GM12892 (cell line): ENCODE results near the gene CLRN2.
"Not testable (repeated sequence)": the region's sequence is repeated elsewhere in the genome, so short reads cannot be mapped to it uniquely, and the experiment has no call there.

ENCODE experiments used
- DNase-seq: peaks from one replicate; pipeline ENCODE4 v3.0.0; 2011; ENCODE audit not compliant: insufficient read length
- FAIRE-seq: peaks from 2 replicates; lab custom pipeline; 2011; peaks lifted over from hg19 to GRCh38; lab: Jason Lieb, UNC
- POLR2A ChIP-seq: IDR thresholded peaks from 2 replicates; pipeline ENCODE4 v1.6.1; 2011; ENCODE audit warnings: low read depth, low read length, control low read depth
- POLR2AphosphoS5 ChIP-seq: IDR thresholded peaks from 2 replicates; pipeline ENCODE4 v1.6.1; 2011; ENCODE audit warnings: low read depth, low read length, control low read depth
- TAF1 ChIP-seq: IDR thresholded peaks from 2 replicates; pipeline ENCODE4 v1.6.1; 2011; ENCODE audit warnings: low read depth, mild to moderate bottlenecking, control low read depth, low read length, borderline replicate concordance

The CLRN2 gene

DNA sequence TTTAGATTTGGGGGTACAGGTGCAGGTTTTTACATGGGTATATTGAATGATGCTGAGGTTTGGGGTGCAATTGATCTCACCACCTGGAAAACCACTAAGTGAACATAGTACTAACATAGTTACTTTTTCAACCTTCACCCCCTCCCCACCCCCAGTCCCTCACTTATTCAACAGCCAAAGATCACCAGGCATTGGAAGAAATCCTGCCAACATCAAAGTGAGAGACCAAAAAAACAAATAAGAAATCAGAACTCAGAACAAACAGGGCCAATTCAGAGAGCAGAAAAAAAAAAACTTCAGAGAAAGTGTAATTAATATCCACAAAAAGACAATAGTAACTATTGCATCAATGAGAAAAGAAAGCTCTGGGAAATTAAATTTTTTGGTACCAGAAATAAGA lies 41.5 kb downstream of the CLRN2 start:
- FAIRE-seq (no peak), DNase-seq (no peak)
- TF ChIP-seq POLR2AphosphoS5 (no peak), TAF1 (no peak), POLR2A (no peak)

DNA sequence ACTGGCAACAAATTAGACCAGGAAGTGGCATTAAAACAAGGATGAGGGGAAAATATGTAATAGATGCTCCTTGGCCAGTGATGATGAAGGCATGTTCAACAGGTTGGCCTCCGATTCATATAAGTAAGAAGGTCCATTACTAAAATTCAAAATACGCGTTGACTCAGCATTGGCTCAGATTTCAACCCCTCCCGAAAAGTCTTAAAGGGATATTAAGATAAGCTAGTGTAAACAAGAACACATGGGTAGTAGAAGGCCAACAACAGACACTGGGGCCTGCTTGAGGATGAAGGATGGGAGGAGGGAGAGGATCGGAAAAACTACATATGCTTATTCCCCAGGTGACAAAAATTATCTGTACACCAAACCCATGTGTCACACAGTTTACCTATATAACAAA lies 42.9 kb downstream of the CLRN2 start:
- TF ChIP-seq TAF1, result no peak
- TF ChIP-seq POLR2AphosphoS5, result no peak
- TF ChIP-seq POLR2A, result no peak
- no peak for FAIRE-seq

DNA sequence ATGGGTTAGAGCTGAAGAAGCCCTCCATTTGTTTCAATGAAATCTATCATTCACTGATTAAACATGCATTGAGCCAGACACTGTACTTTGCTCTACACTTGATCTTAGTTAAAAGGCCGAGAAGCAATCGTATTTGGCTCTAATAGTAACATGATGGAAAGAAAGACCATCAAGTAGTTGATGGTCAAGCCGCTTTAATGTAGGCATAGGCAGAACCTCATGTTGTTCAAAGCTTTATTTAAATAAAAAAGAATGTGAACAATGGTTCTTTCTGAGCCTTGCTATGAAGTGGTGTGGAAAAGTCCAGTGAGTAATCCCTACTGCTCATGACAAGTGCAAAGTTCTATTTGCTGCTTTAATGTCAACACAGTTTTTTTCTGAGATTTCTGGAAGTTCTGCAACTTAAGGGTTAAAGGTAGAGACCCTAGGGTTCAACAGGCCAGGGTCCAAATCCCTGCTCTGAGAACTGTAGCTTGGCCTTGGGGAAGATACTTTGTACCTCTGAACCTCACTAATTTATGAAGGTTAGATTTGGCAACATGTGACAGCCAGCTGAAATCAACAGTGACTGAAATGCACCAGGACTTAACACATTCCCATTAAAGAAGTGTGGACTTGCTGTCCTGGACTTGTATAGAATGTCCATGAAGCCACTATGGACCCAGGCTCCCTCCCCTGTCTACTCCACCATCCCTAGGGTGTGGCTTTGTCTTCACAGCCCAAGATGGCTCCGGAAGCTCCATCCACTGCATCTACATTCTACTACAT lies 44.2 kb downstream of the CLRN2 start:
- TF ChIP-seq POLR2AphosphoS5, result no peak
- no peak for TF ChIP-seq POLR2A
- no peak for TF ChIP-seq TAF1
- no peak for FAIRE-seq

More for the DNA sequence above, 42.9 kb downstream of the CLRN2 start:
- DNase-seq, result no peak

DNA sequence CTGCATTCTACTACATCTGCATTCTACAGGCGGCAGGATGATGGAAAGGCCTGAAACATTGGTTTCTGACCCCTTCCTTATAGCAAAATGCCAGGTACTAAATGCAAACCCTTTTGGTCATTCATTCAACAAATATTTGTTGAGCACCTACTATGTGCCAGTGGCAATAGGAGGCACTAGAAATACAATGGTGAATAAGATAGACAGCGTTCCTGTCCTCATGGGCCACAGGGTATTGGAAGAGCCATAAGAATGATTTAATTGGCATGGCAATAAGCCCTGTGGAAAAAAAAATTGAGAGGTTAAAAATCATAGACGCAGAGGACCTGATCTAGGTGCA lies 44.7 kb downstream of the CLRN2 start:
- FAIRE-seq, result no peak
- TF ChIP-seq TAF1 (no peak), POLR2A (no peak), POLR2AphosphoS5 (no peak)
- DNase-seq, result no peak

More for the DNA sequence above, 44.2 kb downstream of the CLRN2 start:
- no peak for DNase-seq

DNA sequence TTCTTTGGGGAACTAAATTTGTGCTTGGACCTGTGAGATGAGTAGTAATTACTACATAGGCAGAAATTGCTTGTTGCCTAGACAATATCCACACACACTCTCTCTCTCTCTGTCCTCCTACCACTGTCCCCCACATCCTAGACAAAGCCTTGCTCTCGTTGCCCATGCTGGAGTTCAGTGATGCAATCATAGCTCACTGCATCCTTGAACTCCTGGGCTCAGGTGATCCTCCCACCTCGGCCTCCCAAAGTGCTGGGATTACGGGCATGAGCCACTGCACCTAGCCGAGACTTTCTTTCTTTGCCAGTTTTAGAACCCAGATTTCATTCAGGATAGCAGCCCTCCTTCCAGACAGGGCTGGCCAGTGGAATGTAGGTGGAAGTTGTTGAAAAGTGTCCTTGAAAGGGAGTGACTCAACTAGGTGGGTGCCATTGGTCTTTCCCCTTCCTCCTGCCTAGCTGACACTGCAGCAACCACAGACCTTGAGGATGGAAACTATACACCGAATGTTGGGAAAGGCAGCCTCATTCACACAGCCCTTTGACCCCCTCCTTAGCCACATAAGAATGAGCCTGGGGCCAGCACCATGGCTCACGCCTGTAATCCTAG lies 45.2 kb downstream of the CLRN2 start:
- no peak for DNase-seq
- no peak for FAIRE-seq
- no peak for TF ChIP-seq TAF1
- TF ChIP-seq POLR2AphosphoS5, result no peak
- no peak for TF ChIP-seq POLR2A

DNA sequence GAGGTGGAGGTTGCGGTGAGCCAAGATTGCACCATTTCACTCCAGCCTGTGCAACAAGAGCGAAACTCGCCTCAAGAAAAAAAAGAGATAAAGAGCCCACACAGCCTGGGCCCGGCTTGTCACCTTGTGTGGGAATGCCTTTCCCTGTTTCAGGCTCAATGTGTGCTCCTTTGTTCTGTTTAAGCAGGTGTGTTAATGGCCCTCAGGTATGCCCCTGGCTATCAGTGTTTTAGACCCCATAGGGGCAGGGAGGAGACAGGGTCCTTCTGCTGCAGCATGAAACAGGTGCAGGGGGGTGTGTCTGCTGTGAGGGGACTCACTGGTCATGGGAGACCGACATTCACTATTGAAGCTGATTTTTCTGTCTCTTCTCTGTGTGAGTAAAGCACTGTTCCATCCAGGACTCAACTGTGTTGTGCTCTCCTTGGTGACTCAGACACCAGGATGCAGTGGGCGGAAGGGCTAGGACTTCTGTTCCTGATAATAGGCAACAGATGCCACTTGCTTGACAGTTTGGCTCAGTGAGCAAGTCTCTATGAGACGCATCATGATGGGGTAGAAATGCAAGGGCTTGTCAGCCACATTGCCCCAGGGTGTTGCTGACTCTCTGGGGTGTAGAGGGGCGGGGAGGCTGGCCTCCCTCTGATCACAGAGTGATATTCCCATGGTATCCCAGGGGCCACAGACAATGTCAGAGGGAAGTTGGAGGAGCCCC lies 46.4 kb downstream of the CLRN2 start:
- no peak for TF ChIP-seq POLR2AphosphoS5
- no peak for TF ChIP-seq POLR2A
- TF ChIP-seq TAF1, result no peak
- DNase-seq, result no peak
- FAIRE-seq, result no peak

DNA sequence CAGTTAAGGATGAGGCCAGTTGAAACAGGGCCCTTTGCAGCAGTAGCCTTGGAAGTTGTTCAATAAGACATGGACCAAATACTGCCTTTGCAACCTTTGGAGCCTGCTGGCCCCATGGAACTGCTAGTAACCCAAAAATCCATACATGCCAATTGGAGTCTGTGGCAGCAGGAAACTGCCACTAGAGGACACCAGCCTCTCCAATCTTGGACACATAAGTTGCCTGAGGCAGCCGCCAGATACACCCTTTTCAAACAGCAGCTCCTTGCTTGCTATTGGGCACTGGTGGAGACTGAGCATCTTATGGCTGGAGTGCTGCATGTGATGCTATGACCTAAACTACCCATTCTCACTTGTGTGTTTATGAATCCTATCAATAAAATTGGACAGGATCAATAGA lies 47.2 kb downstream of the CLRN2 start:
- no peak for DNase-seq
- TF ChIP-seq POLR2A (no peak), TAF1 (no peak), POLR2AphosphoS5 (no peak)
- FAIRE-seq, result no peak

DNA sequence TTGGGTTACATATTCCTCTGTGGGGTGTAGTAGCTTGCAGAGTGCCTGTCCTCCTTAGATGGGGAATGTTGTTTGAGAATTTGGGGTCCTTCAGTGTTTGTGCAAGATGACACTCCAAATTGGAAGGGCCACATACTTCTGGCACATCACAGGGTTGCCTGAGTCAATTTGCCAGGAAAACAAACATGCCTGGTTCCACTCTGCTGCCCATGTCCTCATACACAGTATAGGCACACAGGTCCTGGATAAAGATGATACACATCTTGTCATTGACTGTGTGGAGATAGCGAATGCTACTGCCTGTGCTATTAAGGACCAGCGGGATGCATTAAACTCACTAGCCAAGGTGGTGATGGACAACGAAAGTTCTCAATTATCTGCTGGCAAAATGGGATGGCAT lies 50.9 kb downstream of the CLRN2 start:
- TF ChIP-seq TAF1 (no peak), POLR2AphosphoS5 (no peak), POLR2A (no peak)
- DNase-seq (no peak), FAIRE-seq (no peak)

DNA sequence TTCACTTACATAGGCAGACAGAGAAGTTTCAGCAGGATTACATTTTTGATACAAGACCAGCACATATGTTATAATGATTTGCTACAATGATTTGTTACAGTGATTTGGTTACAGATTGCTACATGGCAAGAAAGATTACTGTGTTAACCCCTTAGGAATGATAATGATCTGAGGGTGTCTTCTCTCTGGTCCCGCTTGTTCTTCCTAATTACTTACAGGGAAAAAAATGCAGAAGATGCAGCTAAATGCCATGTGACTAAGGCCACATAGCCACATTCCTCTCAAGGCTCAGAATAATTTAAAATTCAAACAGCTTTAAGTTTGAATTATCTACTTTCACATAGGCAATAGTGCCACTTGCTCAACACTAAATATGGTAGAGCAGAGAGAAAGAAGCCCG lies 52.3 kb downstream of the CLRN2 start:
- DNase-seq (no peak), FAIRE-seq (no peak)
- no peak for TF ChIP-seq POLR2A
- TF ChIP-seq POLR2AphosphoS5, result no peak
- no peak for TF ChIP-seq TAF1

DNA sequence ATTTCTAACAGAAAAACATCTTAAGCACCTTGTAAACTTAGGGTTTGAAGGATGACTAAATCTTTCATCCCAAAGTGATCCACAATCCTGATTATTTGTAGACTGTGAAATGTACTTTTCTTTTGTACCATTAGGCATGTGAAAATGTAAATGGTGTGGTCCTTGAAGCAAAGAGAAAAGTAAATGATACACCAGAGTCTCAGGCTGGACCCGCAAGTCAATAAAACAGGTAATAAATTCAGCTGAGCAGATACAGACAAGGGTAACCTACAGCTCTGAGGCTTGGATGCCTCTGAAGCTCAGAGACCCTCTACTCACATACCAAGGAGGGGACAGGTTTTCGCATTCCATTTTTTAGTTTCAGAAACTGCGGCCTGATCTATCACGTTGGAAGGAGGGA lies 59.2 kb downstream of the CLRN2 start:
- FAIRE-seq, result no peak
- TF ChIP-seq TAF1 (no peak), POLR2A (no peak), POLR2AphosphoS5 (no peak)

DNA sequence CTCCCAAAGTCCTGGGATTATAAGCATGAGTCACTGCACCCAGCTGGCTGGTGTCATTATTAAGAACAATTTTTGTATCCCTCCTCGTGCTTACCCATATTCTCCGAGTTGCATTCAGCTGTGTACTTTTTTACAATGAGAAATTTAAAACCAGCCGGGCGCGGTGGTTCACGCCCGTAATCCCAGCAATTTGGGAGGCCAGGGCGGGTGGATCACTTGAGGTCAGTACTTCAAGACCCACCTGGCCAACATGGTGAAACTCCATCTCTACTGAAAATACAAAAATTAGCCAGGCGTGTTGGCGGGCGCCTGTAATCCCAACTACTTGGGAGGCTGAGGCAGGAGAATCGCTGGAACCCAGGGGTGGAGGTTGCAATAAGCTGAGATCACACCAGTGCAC lies 60.2 kb downstream of the CLRN2 start:
- DNase-seq, result not testable (repeated sequence)

More for the DNA sequence above, 59.2 kb downstream of the CLRN2 start:
- DNase-seq, result no peak

More for the DNA sequence above, 60.2 kb downstream of the CLRN2 start:
- FAIRE-seq, result not testable (repeated sequence)
